ENCODE results near the gene AKAP13.

Gene AKAP13

DNA sequence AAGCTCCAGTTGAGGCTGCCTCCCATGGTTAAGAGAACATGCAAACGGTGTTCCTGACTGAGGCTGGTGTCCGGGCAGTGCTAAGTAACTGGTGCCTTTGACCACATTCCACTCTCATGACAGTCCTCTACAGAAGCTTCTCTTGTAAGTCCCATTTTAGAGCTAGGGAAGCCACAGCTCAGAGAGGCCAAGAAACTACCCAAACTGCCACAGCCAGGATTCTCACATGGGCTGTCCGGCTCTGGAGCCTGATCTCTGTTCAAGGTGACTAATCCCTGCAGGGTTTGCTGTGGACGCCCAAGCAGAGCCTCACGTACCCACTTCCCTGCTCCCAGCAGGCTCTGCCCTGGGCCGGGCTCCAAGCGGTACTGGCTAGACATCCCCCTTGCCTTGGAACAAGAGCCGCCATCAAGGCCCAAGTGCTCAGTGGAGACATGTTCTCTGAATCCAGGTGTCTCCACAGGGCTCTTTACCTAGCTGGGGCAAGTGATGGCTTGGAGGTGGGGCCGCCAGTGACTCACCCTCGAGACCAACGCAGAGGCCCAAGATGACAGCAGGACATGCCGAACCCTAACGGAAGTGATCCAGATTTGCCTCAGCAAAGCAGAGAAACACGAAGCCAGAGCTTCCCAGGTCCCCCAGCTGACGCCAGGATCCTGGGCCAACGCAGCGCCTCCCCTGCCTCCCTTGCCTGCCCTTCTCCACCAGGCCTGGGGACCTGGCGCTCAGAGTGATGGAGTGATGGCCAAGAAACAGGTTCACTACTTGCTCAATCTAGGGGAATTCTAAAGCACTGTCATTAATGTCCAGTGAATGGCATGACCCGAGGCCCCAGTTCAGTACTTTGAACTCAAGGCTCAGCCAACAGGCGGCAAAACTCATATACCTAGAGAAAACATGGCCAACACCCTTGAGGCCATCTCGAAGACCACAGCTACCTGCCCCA lies 390.0 kb downstream of the AKAP13 start:
- no peak for DNase-seq (ENCODE audit: low read depth)

DNA sequence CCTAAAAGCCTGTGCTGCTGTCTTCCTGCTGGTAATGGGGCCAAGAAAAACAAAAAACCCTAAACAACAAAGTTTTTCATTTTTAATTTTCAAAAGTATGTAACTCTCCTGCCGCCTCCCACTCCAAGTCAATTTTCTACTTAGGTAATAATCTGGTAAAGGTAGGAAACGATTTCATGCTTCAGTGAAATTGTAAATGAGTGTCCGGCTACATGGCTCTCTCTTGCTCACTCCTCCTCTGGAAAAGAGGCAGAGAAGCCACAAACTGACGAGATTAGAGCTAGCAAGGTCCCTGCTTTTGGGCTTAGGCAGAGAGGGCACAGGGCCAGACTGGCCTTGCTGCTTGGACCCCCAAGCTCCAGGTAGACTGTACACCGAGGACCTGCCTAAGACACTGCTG lies 390.9 kb downstream of the AKAP13 start:
- no peak for DNase-seq (ENCODE audit: low read depth)

DNA sequence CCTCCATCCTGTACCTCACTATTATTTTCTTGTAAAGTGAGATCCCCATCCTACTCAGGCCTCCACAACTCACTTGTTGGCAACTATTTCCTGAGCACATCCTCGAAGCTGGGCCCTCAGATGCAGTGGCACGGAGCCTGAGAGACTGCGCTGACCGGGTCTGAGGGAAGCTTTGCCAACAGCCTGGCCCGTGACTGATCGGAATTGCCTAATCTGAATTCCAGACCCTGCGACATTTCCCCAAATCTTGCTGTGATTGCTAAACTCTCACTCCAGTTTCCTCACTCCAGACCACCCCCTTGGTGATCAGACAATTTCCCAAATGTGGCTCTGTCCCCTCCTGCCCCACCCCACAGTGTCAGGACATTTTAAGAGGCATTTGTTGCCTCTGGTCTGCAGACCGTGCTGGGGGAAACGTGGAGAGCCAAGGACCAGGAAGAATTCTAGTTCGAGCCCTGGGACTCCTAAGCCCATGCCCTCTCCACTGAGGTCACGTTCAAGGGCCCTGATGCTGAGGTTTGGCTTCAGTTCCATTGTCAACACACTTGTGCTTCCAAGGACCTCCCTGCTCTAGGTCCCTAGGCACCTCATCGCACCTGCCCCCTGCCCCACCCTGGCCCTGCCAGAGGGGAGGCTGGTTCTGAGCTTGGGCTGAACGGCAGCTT lies 391.5 kb downstream of the AKAP13 start:
- DNase-seq (ENCODE audit: low read depth), result no peak

GRCh38 chr15:85772668-85773067 lies 392.3 kb downstream of the AKAP13 start:
- no peak for DNase-seq (ENCODE audit: low read depth)

GRCh38 chr15:85773249-85773648 lies 392.8 kb downstream of the AKAP13 start:
- no peak for DNase-seq (ENCODE audit: low read depth)

GRCh38 chr15:85773970-85774369 lies 393.6 kb downstream of the AKAP13 start:
- no peak for DNase-seq (ENCODE audit: low read depth)

DNA sequence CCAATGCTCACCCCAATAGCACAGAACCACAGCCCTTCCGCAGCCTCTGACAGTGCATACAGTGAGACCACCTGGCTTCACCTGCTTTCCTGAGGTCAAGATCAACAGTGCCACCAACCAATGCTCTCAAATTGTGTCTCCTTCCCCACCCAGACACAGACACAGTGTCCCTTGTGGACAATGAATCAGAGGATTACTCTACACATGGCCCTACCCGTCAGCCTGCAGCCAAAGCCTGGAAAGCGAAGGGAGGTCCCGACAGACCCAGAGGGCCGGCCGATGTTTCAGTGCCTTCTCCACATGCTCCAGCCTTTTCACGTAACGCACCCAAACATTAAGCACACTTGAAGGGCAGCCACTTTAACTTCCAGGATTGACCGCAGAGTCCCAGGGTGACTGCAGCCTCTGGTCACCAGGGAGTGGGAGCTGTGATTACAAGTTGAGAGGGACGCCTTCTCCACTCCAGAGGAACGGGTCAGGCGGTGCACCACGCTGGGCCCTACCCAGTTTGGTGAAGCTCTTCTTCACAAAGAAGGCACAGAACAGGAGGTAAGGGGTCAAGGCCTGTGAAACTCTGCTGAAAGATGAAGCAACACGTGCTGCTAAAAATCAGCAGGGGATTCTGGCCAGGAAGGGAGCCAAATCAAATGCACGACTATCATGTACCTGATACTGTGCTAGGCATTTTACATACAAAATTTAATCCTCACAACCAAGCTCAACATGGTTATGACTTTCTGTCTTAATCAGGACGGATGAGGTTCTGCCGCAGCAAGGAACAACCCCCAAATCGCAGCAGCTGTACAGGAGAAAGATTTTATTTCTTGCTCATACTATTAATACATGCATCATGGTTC lies 397.1 kb downstream of the AKAP13 start:
- no peak for DNase-seq (ENCODE audit: low read depth)

DNA sequence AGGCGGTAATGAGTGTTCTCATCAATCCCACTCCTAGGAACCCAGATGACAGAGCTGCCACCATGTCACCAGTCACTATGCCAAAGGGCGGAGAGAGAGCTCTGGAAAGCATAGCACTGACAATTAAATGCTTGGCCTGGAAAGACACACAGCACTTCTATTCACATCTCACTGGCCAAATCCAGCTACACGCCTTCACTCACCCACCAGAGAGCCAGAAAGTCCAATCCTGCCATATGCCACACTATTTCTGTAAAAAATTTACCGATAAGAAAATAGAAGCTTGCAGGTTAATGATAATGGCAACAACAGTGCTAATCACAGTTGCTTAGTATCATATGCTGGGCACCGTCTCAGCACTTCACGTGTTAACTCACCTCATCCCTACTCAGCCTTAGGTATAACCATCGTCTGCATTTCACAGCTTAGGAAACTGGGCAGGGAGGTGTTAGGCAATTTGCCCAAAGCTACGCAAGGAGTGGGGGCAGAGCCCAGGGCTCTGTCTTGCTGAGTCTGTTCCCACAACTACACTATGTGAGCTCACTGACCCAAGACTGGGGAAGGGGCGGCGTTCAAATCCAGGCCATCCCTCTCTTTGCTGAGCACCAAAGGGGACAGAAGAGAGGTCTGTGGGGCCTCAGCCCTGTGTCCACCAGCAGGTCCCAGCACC lies 397.8 kb downstream of the AKAP13 start:
- DNase-seq (ENCODE audit: low read depth), result no peak

GRCh38 chr15:85779249-85779648 lies 398.8 kb downstream of the AKAP13 start:
- DNase-seq (ENCODE audit: low read depth), result no peak

GRCh38 chr15:85780225-85780985 lies 400.0 kb downstream of the AKAP13 start:
- DNase-seq (ENCODE audit: low read depth), result no peak

GRCh38 chr15:85781099-85781498 lies 400.7 kb downstream of the AKAP13 start:
- DNase-seq (ENCODE audit: low read depth), result no peak

- no peak for DNase-seq (ENCODE audit: low read depth)
Measured at GRCh38 chr15:85782064-85782463, 401.7 kb downstream of the AKAP13 start.

- no peak for DNase-seq (ENCODE audit: low read depth)
Measured at GRCh38 chr15:85785887-85786780, 405.7 kb downstream of the AKAP13 start.

DNA sequence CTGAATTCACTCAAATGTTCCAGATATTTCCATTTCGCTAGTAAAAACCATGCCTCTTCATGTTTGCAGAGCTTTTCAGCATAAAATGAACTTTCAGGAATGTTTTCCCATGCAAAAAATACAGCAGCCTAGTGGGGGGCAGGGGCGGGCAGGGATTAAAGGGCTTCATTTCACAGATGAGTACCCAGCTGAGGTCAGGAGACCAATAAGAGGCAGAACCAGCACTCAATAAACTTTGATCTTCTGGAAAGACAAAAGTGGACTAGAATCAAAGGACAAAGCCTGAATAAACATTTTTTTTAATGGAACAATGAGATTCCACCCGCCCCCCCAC lies 406.3 kb downstream of the AKAP13 start:
- DNase-seq (ENCODE audit: low read depth), result no peak

DNA sequence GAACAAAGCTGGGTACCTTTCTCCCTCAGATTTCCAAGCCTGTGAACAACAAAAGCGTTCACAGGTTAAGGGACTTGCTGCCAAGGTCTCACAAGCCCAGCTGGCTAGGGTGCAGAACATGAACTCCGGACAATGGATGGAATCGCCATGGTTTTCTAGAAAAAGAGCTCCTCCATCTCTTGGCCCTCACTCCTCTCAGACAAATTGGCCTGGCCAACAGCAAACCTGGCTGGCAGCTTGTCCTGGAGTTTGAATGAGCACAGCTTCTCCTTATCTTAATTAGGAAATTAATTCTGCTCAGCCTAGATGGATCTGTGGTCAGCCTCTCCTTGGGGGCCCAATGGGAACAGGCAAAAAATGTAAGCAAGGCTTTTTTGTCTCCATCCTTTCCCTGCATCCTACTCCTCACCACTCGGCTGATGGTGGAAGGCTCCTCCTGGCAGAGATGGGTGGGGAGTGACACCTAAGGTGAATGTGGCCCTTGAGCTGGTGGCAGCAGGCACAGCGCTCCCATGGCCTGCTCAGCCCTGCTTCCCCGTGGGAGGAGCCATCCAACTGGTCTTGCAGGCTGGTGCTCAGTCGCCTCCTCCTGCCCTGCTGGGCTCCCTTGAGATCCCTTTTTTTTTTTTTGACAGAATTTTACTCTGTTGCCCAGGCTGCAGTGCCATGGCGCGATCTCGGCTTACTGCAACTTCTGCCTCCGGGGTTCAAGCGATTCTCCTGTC lies 408.5 kb downstream of the AKAP13 start:
- no peak for DNase-seq (ENCODE audit: low read depth)

DNA sequence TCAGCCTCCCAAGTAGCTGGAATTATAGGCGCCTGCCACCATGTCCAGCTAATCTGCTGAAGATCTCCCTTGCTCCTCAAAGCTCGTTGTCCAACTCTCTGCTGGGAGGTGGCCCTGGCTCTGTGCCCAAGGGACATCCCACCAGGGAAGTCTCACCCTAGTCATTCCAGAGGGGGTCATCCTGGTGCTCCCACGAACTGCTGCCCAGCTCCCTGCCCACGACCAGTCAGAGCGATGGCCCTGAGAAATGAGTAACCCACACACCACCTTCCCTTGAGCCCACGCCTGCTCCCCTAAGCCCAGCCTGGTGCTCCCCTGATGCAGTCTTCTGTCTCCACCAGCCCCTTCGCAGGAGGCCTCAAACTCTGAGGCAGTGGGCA lies 409.1 kb downstream of the AKAP13 start:
- DNase-seq (ENCODE audit: low read depth), result no peak

- DNase-seq (ENCODE audit: low read depth), result no peak
Measured at GRCh38 chr15:85792102-85792731, 411.8 kb downstream of the AKAP13 start.

DNA sequence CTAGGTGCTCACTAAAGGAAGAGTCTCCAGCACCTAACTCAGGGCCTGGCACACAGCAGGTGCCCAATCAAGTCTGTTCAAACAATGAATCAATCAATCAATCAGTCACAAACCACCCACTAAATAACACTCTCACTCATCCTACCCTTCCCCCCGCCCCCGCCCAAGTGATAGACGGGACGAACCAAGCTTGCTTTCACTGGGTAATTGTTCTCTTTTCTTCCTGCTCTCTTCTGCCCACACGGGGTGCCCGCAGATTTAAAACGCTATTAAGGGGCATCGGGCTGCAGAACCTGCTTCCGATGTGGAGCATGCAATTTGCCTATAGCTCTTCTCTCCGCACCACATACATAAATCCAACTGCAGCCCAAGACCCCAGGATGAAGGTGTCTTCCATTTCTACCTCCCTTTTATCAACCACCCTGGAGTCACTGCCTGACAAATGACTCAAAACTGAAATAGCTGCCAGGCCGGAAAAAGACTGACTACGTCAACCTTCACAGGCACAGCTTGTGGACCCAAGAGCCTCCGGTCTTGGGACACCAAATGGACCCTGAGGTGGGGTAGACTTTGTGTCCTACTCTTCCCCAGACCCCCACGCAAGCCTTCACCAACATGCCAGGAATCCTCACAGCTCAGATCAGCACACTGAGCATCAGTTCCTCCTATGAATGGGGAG lies 412.6 kb downstream of the AKAP13 start:
- DNase-seq (ENCODE audit: low read depth), result no peak
